UCSD-AML1 (cell line): ENCODE data around the gene HP1BP3.
"Not testable (repeated sequence)": the region's sequence is repeated elsewhere in the genome, so short reads cannot be mapped to it uniquely, and the experiment has no call there.

Experiments used
- DNase-seq: peaks from one replicate; lab custom pipeline; 2025; ENCODE audit not compliant: unreplicated experiment; lab: John Stamatoyannopoulos, UW

Gene HP1BP3

DNA sequence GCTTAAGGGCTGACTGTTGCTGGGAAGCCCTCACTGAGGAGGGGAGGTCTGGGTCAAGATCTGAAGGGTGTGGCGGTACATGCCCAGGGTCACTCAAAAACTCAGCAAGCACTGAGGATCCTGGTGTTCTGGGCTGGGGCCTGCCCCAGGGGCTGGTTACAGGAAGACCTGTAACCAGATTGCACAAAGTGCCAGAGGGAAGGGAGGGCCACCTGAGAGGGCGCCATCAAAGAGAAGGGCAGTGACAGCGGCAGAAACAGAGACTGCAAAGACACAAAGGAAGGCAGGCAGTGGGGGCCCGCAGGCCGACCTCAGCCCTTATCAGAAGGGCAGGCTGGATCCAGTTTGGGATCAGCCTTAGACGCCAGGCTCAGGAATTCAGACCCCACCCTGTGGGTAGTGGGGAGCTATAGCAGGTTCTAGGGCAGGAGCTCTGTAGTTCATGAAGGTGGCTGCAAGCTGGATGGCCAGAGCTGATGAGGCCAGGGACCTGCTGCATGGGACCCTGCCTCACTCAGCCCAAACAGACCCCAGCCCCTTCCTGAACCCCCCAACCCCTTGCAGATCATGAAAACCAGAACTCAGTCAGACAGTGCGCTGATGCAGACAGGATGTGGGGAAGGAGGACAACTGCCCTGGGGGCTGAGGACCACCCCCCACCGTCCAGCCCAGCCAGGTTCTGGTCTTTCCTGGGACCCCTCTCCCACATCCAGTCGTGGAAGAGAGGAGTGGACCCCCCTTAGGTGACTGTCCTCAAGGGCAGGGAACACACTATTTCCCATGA lies 58.5 kb downstream of the HP1BP3 start:
- DNase-seq = no peak

DNA sequence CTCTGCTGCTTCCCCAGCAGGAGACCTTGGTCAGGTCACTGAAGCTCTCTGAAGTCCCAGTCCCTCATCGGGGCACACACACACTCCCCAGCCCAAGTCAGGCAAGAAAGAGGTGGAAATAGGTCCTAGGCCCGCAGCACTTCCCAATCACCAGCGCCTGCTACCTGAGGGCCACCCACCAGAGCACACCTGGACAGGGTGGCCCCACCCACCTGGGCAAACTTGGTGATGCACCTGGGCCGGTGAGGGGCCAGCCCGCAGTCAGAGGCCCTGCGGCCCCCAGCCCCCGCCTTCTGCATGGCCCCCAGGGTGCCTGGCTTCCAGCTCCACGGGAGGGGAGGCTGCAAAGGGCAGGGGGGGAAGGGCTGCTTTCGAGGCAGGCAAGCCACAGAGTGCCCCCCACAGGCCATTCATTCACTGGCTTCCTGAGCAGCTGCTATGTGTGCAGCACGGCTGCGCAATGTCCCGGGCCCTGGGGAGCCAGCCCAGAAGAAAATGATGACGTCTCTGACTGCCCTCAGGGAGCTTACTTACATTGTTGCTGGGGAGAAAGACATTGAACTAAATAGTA lies 59.3 kb downstream of the HP1BP3 start:
- DNase-seq = no peak

DNA sequence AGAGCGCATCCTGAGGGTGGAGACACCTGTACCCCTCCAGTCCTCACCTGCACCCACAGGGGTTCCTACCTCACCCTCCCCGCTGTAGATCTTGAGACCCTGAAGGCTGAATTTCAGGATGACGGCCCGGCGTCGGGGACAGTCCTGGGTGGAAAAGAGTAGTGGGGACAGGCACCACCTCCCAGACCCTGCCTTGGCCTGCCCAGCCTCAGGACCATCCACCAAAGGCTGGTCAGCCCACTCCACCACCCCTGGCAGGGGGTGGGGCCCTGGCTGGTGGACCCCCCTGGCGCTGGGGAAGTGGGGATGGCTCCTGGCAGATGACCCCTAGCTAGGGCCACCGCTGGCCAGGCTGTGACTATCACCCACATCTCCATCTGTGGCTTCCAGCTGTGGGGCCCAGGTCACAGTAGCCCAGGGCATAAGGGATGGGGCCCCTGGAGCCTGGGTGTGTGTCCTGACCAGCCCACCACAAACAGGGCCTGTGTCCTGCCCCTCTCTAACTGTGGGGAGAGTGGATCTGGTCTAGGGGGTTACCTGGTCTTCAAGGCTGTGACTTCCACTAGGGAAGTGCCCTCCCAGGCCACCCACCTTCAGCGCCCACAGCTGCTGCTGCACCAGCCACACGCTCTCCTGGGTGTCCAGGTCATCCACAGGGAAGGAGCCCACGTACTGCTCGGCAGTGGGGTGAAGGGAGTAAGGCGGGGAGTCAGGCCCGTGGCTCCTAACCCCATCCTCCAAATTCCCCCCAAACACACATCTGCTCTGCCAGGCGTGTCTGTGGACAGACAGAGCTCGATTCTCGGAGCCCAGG lies 60.0 kb downstream of the HP1BP3 start:
- no peak for DNase-seq

DNA sequence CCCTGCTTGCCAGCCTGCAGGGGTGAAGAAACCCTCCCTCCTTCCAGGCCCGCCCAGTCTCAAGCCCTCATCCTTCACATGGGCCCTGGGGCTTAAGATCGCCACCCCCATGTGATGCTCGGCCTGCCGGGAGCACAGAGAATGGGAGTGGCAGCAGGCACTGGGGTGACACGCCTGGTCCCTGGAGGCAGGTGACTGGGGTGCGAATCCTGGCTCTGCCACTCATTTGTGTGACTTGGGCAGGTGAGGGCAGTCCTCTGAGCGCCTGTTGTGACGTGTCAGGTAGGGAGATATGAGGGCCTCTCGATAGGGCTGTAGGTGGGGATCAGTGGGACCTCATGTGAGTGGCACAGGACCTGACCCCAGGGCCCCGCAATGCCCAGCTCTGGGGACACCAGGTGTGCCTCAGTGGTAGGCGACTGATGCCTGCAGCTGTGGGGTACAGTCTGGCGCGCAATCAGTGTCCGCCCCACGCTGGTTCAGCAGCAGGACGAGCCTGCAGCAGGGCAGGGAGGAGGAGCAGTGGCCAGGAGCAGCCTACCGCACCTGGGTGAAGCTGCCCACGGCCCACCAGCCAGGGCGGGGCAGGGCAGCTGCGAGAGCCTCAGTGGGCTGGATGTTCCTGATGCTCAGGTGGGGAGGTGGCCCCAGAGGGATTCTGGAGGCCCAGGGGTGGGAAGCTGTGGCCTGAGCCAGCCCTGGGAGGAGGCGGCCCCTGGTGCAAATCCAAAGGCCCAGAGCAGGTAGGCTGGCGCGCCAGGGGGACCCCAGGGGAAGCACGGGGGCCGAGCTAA lies 60.8 kb downstream of the HP1BP3 start:
- DNase-seq = no peak

DNA sequence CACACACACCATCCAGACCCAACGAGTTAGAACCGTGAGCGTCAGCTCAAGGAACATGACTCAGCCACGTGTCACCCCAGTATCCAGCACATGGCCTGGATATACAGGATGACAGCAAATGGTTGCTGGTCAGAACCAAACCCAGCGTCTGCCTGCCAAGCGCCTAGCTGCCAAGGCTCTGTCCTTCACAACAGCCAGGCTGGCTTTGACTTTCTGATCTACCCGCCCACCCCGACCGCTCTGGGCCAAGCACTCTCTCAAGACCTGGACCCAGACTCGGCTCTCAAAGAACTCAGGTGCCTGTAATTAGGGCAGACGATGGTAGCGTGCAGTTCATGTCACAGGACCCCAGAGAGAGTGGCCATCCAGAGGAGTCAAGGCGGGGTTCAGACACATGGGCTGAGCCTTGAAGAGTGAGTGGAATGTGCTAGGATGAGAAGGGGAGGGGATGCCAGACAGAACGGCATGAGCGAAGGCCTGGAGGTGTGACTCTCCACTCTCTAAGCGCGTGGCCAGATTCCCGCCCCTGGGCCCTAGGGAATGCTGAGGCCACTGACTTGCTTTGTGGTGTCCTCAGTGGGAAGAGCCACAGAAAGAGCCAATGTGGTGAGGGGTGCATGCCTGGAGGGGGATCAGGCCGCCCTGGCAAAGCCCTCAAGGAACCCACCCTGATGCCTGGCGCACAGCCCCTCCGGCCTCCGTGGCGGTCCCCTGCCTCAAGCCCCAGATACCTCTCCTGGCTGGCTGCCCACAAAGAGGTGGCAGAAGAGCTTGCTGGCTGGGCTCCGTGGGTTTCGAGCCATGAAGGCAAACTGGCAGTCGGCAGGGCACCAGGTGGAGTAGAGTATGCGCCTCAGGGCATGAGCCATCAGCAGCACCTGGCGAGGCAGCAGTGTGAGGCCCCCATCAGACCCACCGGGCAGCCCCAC lies 61.7 kb downstream of the HP1BP3 start:
- no peak for DNase-seq

DNA sequence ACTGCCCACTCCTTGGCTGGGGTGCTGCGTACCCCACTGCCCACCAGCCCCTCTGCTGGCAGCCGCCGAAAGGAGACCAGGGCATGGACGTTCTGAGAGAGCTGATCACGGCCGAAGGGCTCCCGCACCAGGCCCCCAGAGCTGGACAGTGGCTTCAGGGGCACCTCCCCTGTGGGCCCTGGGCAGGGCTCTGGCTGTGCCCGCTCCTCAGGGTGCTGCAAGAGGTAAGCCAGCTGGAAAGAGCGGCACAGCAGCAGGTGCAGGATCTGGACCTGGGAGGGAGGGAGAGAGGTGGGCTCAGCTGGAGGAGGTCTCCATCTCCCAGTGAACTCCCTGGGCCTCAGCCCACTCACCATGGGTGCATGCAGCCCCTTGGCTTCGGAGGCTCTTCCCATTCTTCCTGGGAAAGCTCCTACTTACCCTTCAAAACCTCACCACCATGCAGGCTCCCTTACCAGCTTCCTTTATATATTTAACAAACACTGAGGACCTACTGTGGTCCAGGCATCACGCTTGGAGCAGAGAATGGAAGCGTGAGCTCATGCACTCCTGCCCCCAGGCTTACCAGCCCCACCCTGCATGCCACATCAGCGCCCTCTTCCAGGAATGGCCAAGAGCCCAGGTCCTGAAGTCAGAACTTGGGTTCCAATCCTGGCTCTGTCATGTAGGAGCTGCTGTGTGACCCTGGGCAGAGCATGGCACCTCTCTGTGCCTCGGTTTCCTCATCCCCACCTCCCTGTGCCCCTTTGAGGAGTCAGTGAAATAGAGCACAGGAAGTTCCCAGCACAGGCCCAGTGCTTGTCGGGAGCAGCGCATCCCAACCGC lies 62.5 kb downstream of the HP1BP3 start:
- DNase-seq = no peak

DNA sequence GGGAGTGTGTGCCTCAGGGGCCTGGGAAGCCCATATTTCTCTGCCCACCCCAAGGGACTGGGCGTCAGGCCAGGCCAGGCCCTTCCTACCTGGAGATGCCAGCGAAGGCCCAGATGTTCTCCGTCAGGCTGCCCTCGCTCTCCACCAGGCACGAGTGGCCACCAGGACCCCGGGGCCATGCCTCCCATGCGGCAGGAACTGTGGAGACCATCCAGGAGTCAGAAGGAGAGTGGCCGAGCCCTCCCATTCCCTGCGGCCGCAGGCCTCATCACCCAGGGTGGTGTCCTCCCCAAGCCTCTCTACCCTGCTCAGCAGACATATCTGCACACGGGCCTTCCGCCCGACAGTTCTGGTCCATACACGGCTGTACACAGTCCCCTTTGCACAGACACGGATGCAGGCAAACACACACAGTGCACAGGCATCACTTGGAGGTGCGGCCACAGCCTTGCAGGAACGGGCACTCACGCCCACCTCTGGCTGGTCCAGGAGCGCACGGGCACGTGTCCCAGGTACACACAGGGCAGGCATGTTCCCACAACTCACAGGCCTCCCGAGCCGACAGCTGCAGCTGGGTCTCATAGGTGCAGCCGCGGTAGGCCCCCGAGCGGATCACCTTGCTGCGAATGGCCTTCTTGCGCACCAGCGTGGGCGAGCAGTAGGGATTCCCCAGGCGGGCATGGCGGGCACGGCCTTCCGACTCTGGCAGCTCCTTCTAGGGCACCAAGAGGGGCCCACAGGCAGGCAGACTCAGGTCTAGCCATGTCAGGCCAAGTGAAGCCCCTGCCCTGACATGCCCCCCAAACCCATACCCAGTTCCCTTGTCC lies 63.4 kb downstream of the HP1BP3 start:
- DNase-seq = no peak

DNA sequence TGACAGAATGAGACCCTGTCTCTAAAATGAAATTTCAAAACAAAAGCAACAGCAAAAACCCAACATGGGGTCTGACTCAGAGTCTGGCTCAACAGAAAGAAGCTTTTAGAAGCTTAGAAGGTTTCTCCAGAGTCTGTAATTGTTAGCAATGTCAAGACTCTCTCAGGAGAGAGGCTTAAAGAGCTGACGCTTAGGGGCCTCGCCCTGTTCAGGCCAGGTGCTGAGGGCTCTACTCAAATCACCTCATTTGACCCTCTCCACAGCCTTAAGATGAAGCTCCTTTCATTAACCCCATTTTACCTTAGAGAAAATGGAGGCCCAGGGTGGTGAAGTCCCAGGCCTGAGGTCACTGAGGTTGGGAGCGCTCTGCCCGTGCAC lies 64.0 kb downstream of the HP1BP3 start:
- DNase-seq = no peak

DNA sequence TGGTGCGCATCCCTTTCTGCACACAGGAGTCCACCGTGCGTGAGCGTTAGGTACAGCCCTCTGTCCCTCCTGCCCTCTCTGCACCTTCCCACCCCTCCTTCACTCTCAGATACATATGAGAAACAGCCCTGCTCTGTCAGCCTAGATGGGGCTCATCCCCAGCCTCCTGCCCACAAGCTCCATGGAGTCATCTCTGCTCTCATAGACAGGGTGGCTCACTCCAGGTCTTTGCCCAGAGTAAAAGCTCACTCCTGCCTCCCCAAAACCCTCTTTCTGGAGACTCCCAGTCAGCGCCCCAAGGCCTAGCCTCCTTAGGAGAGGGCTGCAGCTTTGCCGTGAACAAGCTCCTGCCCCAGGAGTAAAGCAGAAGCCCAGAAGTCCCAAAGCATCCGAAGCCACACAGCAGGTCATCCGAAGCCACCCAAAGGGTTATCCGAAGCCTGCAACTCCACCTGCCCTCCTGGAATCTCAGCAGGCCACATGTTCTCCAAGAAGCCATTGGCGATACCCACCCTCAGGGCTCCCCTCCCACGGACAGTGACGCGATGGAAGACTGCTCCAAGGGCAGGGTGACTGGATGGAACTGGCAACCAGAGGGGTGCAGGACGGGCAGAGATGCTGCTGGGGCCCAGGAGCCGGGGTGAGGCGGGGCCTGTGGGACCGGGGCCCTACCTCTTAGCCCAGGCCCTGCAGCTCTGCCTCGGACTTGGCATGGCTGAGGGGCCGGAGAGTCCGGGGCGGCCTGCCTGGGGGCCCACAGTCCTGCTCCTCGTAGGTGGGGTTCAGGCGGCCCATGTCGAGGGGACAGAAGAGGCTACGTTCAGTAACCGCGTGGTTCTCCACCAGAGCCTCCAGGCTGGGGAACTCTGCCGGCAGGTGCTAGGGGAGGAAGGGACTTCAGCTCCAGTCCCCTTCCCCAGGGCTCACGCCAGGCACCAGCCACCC lies 65.7 kb downstream of the HP1BP3 start:
- DNase-seq = no peak

DNA sequence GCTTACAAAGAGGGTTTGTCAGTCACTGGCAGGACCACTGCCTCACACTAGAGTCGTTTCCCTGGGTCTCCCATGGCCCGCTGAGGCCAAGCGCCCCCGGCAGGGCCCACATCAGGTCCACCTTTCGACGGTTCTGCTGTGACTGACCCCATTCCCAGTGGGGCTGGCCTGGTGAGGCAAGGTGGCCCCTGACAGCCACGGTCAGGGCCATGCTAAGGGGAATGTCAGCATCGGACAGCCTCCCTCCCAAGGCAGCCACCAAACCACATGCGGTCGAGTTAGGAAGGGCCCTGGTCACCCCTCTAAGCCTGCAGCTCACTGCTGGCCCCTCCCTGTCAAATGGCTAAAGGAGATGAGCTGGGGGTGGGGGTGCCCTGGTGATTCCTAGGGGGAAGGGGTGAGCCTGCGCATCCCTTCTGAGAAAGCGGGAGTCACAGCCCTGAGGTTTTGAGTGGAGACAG lies 66.4 kb downstream of the HP1BP3 start:
- no peak for DNase-seq

DNA sequence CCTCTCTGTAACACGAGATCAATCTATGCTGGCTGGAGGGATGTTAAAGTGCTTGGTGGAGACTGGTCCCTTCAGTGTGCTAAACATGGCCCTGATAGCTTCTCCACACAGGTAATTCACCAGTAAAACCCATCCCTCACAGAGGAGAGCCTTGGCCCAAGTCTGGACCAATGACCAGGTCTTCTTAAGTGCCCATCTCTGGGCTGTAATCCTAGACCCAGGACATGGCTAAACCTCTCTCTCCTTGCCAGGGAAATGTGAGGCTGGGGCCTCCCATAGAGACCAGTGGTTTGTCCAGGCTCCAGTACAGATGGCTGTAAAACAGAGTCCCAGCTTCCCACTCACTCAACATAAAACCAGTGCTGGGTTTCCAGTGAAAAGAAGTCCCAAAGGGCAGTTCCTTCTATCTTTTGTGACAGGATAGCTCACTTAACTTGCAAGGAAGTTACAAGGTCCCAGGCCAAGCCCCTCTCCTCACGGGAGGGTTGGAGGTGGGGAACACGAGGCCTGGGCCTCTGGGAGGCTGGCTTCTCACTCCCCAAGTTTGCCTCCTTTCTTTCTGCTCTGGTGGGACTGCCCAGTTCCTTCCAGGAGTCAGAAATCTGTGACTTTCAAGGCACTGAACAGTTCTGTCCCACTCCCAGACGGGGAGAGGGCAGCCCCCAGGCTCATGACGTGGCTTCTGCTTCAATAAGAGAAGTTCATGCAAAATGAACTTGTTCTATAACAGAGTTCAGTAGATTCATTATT lies 67.1 kb downstream of the HP1BP3 start:
- DNase-seq = no peak

DNA sequence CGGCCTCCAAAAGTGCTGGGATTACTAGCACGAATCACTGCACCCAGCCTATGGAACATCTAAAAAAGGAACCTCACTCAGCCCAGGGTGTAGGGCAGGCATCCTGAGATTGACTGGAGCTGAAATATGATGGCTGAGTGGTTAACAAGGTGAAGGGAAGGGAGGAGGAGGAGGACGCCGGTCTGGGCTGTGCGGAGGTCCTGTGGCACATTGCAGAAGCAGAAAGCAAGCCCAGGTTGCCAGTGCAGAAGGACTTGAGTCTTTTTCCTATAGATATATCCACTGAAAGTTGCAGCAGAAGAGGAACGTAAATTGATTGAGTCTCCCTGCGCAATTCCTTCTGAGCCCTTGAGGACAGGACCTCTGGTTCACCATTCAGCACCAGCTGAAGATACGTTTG lies 67.8 kb downstream of the HP1BP3 start:
- DNase-seq = no peak

DNA sequence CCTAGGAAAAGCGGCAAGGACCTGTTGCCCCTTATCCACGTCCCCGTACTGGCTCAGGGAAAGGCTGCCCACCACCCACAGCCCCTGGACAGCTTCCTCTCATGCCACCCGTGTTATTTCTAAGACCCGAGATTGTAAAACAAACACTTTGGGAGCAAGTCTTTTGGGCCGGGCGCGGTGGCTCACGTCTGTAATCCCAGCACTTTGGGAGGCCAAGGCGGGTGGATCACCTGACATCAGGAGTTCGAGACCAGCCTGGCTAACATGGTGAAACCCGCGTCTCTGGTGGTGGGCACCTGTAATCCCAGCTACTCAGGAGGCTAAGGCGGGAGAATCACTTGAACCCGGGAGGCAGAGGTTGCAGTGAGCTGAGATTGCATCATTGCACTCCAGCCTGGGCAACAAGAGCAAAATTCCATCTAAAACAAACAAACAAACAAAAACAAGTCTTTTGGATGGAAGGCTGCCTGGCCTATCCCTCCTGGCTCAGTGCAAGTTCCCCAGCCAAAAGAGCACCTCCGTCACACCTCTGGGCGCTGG lies 68.7 kb downstream of the HP1BP3 start:
- not testable (repeated sequence) for DNase-seq

DNA sequence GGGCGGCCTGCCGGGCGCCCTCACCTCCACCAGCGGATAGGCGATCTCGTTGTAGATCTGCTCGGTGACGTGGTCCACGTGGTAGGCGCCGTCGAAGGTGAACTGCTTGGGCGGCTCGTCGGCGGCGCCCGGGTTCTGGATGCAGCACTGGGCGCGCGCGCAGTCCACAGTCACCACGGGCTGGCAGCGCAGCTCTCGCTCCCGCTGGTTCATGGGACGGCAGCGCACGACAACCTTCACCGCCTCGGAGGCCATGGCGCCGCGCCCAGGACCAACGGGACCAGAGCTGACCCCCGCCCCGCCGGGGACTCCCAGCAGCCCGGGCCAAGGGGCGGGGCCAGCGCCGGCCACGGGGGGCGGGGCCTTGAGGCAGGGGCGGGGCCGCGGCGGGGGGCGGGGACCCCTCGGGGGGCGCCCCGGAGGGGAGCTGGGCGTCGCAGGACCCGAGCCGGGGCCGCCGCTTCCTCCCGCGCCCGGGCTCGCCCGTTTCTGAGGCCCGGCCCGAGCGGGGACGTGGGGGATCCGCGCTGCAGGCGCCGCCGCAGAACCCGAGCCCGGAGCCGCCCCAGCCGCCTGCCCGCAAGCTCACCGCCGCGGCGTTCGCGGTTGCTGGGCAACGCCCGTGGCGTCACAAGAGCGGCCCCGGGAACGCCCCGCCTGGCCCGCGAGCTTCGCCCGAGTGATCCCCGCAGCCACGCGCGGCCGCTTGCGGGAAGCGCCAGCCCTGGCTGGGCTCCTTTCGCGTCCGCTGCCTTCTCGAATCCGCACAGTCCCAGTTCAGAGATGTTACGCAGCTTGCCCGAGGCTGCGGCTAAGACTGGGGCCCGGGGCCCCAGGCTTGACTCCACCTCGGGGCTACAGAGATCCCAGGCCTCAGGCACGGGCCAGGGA lies 69.4 kb downstream of the HP1BP3 start, which contains the start of gene KIF17:
Gene KIF17, minus strand, starts transcription at position 556 of the 891 bp plus-strand sequence. Its CDS starts 301 bp downstream, at position 255.
- DNase-seq = peak; percentile 54

DNA sequence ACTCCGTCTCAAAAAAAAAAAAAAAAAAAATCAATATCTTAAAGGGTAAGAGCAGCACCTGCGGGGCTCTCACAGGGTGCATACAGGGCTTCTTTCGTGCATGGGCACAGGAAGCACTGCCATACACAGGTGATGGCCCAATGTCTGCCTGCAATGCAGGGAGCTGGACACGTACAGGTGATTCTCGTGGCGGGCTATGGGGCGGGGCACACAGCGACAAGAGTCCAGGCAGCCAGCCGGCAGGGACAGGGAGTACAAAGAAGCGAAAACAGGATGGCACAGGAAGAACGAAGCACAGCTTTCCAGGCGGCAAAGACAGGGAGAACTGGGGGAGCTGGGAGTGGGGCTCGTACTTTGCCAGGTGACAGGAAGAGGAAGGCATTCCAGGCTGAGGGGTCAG lies 70.9 kb downstream of the HP1BP3 start:
- DNase-seq = no peak
